Measurements from ENCODE around the gene ENTPD8. TPM values are rescaled to one million over a fixed set of nuclear protein-coding genes. Genes with fewer than 3 reads are reported as not detected.

The ENTPD8 gene
- total and polyA plus RNA-seq, 7 donors = 0.01 TPM; not detected in 6

DNA sequence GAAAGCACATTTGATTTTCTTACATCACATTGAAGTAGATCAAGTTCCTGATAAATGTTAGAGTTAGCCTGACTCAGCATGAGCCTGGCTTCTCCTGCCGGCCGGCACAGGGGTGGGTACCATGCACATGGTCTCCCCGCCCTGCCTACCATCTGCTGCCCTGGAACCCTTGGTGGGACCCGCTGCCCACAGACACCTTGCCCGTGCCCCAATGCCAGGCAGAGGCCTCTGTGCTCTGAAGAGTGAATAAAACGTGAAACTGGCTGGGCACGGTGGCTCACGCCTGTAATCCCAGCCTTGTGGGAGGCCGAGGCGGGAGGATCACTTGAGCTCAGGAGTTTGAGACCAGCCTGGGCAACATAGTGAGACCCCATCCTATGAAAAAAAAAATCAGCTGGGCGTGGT, 35.5 kb downstream of the ENTPD8 start:
- Histone ChIP-seq H3K27me3 (ENCODE audit: insufficient read depth in 3 of 3, low read length in 2 of 3) (peaks cover 0 to 7% (median 0%) of the 10 kb centered on the region in 3 donors), H3K36me3 (ENCODE audit: insufficient read depth in 1 of 2, low read depth in 1 of 2) (no peaks in the 10 kb centered on the region), H3K9me3 (no peaks in the 10 kb centered on the region), H3K4me3 (no peak overlapping the region), H3K27ac (no peak overlapping the region), H3K4me1 (peaks cover 15% of the 10 kb centered on the region)
- peak in 1 of 2 donors; percentile 36 for DNase-seq
- intact Hi-C loops (cut with DNase I) = loop anchor here (2.0 to 5.0 kb wide), 2 partner anchors 108 to 109 kb away; no protein-coding TSS in a partner anchor
- 91 to 97% (median 94%) methylated on average over 11 of the region's 11 CpGs for WGBS, 3 donors
- TF ChIP-seq, protein P1, sequence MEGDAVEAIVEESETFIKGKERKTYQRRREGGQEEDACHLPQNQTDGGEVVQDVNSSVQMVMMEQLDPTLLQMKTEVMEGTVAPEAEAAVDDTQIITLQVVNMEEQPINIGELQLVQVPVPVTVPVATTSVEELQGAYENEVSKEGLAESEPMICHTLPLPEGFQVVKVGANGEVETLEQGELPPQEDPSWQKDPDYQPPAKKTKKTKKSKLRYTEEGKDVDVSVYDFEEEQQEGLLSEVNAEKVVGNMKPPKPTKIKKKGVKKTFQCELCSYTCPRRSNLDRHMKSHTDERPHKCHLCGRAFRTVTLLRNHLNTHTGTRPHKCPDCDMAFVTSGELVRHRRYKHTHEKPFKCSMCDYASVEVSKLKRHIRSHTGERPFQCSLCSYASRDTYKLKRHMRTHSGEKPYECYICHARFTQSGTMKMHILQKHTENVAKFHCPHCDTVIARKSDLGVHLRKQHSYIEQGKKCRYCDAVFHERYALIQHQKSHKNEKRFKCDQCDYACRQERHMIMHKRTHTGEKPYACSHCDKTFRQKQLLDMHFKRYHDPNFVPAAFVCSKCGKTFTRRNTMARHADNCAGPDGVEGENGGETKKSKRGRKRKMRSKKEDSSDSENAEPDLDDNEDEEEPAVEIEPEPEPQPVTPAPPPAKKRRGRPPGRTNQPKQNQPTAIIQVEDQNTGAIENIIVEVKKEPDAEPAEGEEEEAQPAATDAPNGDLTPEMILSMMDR (IDR thresholded peaks at IDR 0.05) = no peak
- ATAC-seq = no peak

DNA sequence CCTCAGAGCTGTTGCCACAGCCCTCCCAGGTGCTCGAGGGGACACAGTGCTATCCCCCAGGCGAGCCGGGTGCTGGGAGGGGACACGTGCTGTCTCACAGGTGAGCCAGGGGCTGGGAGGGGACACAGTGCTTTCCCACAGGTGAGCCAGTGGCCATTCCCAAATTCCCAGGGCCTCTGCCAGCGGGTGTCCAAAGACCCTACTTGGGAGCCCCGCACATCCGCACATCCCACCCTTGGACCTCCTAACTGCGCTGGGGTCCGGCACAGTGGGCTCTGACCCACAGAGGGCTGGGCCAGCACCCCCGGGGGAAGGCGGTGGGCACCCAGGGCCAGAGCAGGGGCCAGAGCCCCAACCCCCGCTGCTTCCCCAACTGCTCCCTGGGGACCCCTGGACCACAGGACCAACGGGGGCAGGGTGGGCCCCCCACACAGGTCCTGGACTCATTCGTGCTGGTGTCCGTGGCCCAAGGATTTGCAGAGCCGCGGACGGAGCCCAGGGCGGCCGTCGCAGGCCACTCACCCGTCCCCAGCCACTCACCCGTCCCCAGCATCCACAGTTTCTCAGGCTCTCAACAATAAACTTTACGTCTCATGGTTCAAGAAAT, 36.1 kb downstream of the ENTPD8 start:
- no peak for ATAC-seq
- Histone ChIP-seq H3K36me3 (ENCODE audit: insufficient read depth in 1 of 2, low read depth in 1 of 2) (no peaks in the 10 kb centered on the region), H3K27ac (no peak overlapping the region), H3K9me3 (no peaks in the 10 kb centered on the region), H3K27me3 (ENCODE audit: insufficient read depth in 3 of 3, low read length in 2 of 3) (peaks cover 0 to 7% (median 0%) of the 10 kb centered on the region in 3 donors), H3K4me1 (peaks cover 12% of the 10 kb centered on the region), H3K4me3 (no peak overlapping the region)
- TF ChIP-seq, protein P1 (IDR thresholded peaks at IDR 0.05) = no peak
- WGBS, 3 donors = 93 to 94% (median 94%) methylated on average over 23 to 24 of the region's 24 CpGs
- DNase-seq = peak in 1 of 2 donors; percentile 49
- intact Hi-C loops (cut with DNase I) = loop anchor here in 1 of 2 donors (5.0 kb wide), 1 partner anchor 108 kb away; no protein-coding TSS in a partner anchor

DNA sequence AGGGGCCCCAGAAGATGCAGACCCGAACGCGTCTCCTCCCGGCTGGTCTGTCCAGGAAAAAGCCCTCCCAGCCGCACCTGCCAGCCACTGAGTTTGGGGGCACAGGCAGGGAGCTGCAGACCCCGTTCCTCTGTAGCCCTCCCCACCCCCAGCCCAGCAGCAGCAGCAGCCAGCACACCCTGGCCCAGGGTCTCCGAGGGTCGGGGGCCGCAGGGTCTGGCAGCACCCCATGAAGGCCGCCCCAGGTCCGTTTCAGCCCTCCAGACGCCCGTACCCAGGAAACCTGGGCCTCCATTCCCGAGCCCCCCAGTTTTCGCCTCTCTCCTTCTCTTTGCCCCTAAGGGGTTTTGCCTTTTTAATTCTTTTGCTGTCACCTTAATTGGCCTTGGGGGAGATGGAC, 37.9 kb downstream of the ENTPD8 start:
- 93 to 97% (median 96%) methylated on average over 13 to 15 of the region's 15 CpGs for WGBS, 3 donors
- intact Hi-C loops (cut with DNase I) = loop anchor here in 1 of 2 donors (2.0 kb wide), 1 partner anchor 52 kb away; no protein-coding TSS in a partner anchor

DNA sequence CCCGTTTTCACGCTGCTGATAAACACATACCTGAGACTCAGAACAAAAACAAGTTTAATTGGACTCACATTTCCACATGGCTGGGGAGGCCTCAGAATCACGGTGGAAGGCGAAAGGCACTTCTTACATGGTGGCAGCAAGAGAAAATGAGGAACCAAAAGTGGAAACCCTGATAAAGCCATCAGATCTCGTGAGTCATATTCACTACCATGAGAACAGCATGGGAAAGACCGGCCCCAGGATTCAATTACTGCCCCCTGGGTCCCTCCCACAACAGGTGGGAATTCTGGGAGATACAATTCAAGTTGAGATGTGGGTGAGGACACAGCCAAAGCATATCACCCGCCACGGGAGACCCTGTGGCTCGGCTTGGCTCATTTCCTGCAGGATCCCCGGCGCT, 38.4 kb downstream of the ENTPD8 start:
- ATAC-seq = no peak
- intact Hi-C loops (cut with DNase I) = loop anchor here in 1 of 2 donors (2.0 kb wide), 1 partner anchor 52 kb away; no protein-coding TSS in a partner anchor
- no peak for DNase-seq
- H3K27me3 ChIP-seq (ENCODE audit: insufficient read depth in 3 of 3, low read length in 2 of 3) = peaks cover 0 to 7% (median 0%) of the 10 kb centered on the region in 3 donors
- TF ChIP-seq, protein P1 (IDR thresholded peaks at IDR 0.05) = no peak
- H3K4me3 ChIP-seq = no peak overlapping the region
- H3K4me1 ChIP-seq = peaks cover 12% of the 10 kb centered on the region
- no peaks in the 10 kb centered on the region for H3K36me3 ChIP-seq (ENCODE audit: insufficient read depth in 1 of 2, low read depth in 1 of 2)
- no peak overlapping the region for H3K27ac ChIP-seq
- WGBS, 3 donors = 64 to 78% (median 68%) methylated on average over 11 of the region's 11 CpGs
- H3K9me3 ChIP-seq = no peaks in the 10 kb centered on the region

More for the DNA sequence above, 37.9 kb downstream of the ENTPD8 start:
- DNase-seq (peak in 1 of 2 donors; percentile 34), ATAC-seq (no peak)
- Histone ChIP-seq H3K27me3 (ENCODE audit: insufficient read depth in 3 of 3, low read length in 2 of 3) (peaks cover 0 to 7% (median 0%) of the 10 kb centered on the region in 3 donors), H3K27ac (no peak overlapping the region), H3K4me3 (no peak overlapping the region), H3K9me3 (no peaks in the 10 kb centered on the region), H3K36me3 (ENCODE audit: insufficient read depth in 1 of 2, low read depth in 1 of 2) (no peaks in the 10 kb centered on the region), H3K4me1 (peaks cover 12% of the 10 kb centered on the region)
- TF ChIP-seq, protein P1 (IDR thresholded peaks at IDR 0.05) = no peak
